ENCODE results near the gene PDE4B. TPM values are rescaled to one million over a fixed set of nuclear protein-coding genes. Genes with fewer than 3 reads are reported as not detected.

Gene PDE4B
- total and polyA plus RNA-seq, 2 of the 13 experiments (the other 11 are each of a cell fraction or from before 2014, with no cell fraction given) = not detected

- TF ChIP-seq ZNF703 (CRISPR knock-in tag; IDR thresholded peaks at IDR 0.05; ENCODE audit: borderline replicate concordance) (no peak), SUZ12 (IDR thresholded peaks at IDR 0.05; ENCODE audit: low read depth, low read length) (no peak), ZNF460 (CRISPR knock-in tag; IDR thresholded peaks at IDR 0.05; ENCODE audit: borderline replicate concordance) (no peak), CHD2 (IDR thresholded peaks at IDR 0.05; ENCODE audit: low read depth, low read length) (no peak), DBP (CRISPR knock-in tag; IDR thresholded peaks at IDR 0.05; ENCODE audit: not compliant biosample characterization) (no peak), ZBTB49 (CRISPR knock-in tag; IDR thresholded peaks at IDR 0.05; ENCODE audit: borderline replicate concordance) (no peak), CENPX (CRISPR knock-in tag; IDR thresholded peaks at IDR 0.05) (no peak)
These were observed 414.8 kb downstream of the PDE4B start (continued) for GRCh38 chr1:66207484-66207883.

GRCh38 chr1:66208632-66209031, 415.9 kb downstream of the PDE4B start:
- Histone ChIP-seq H2AFZ (ENCODE audit: low read length) (no peak overlapping the region), H3K4me3 (replicated peaks in 1 of 3; ENCODE audit: insufficient read depth in 1 of 3, low read depth in 2 of 3, low read length in 3 of 3) (no peak overlapping the region), H3K36me3 (replicated peaks in 1 of 2; ENCODE audit: control insufficient read depth in 1 of 2, insufficient read depth in 2 of 2, low read length in 2 of 2) (no peaks in the 10 kb centered on the region), H3K79me2 (ENCODE audit: insufficient read depth, low read length) (no peaks in the 10 kb centered on the region), H3K4me2 (ENCODE audit: low read depth, low read length) (no peak overlapping the region), H3K9ac (ENCODE audit: insufficient read depth, low read depth, low read length) (no peak overlapping the region), H3K27ac (ENCODE audit: extremely low read length, insufficient read depth, low read length) (no peak overlapping the region), H3K27me3 (ENCODE audit: control insufficient read depth in 1 of 2, insufficient read depth in 2 of 2, low read length in 2 of 2) (no peaks in the 10 kb centered on the region), H3K9me3 (ENCODE audit: low read length) (peaks cover 6% of the 10 kb centered on the region; the same call in 1 of the 2 replicates), H3K4me1 (ENCODE audit: insufficient read depth, low read length) (no peaks in the 10 kb centered on the region), H4K20me1 (ENCODE audit: insufficient read depth, low read length) (no peaks in the 10 kb centered on the region)
- TF ChIP-seq SCMH1 (CRISPR knock-in tag; IDR thresholded peaks at IDR 0.05; ENCODE audit: borderline replicate concordance) (no peak), MAFF (IDR thresholded peaks at IDR 0.05; ENCODE audit: low read depth, low read length) (peak; percentile 78), MAFK (conservative IDR thresholded peaks at IDR 0.05 in 1 of 2, IDR thresholded peaks at IDR 0.05 in 1 of 2; ENCODE audit: low read length in 2 of 2) (peak; percentile 51 to 88; a peak in 3 of 4 replicates)
- in situ Hi-C loops (cut with HindIII; ENCODE audit: extremely low pct_ligation_motif_present, low pct_unique_long_range_greater_than_20kb) = no loop called here
- ATAC-seq (no peak), DNase-seq (ENCODE audit: low spot score) (no peak), FAIRE-seq (no peak)
- ChIA-PET CTCF (ENCODE audit: low intra/inter-chr PET ratio, low total read pairs) (no interaction called here), POLR2A (no interaction called here)
- intact Hi-C loops (cut with micrococcal nuclease; ENCODE audit: unreplicated experiment) = no loop called here
- BruUV-seq (replicated peaks) = no TSS peak

Data from HepG2 (cell line).